Peyer's patch (tissue), 4 donors: ENCODE measurements around the gene B3GNT4. TPM values are rescaled to one million over a fixed set of nuclear protein-coding genes. Genes with fewer than 3 reads are reported as not detected.
"Not testable (repeated sequence)": the region's sequence is repeated elsewhere in the genome, so short reads cannot be mapped to it uniquely, and the experiment has no call there.

ENCODE experiments used
- DNase-seq, 3 donors: peaks; one replicate each; pipeline ENCODE4 v3.0.0-alpha.2; 2017 to 2019
- H3K27ac ChIP-seq, 4 donors: fragments of 200-600 bp; sonication (generic); one replicate each; pipeline ENCODE4 v1.5.1; 2016 to 2019
- H3K27me3 ChIP-seq, 2 donors: fragments of 200-600 bp; sonication (generic); one replicate each; pipeline ENCODE4 v1.5.1; 2019
- H3K36me3 ChIP-seq, 3 donors: fragments of 200-600 bp; sonication (generic); one replicate each; pipeline ENCODE4 v1.5.1; 2016 to 2019
- H3K4me1 ChIP-seq, 4 donors: fragments of 200-600 bp; sonication (generic); one replicate each; pipeline ENCODE4 v1.5.1; 2016 to 2019
- H3K4me3 ChIP-seq, 4 donors: fragments of 200-600 bp; sonication (generic); 1 replicate in 3 of 4; 2 replicates in 1 of 4; pipeline ENCODE4 v1.5.1; 2016 to 2019; ENCODE audit warnings: mild to moderate bottlenecking in 1 of 4
- H3K9me3 ChIP-seq, 4 donors: fragments of 200-600 bp; sonication (generic); one replicate each; pipeline ENCODE4 v1.5.1; 2016 to 2019; ENCODE audit warnings: mild to moderate bottlenecking in 1 of 4
- POLR2A ChIP-seq, 2 donors: fragments of 450-650 bp; IDR thresholded peaks; one replicate each; pipeline ENCODE4 v1.5.1; 2017; ENCODE audit warnings: antibody characterized with exemption in 2 of 2, mild to moderate bottlenecking in 2 of 2, moderate library complexity in 2 of 2
- total RNA-seq, 4 donors: library from RNA; depleted of rRNA; stranded (reverse); fragments of >200 nt; gene quantifications; one replicate each; pipeline ENCODE4 v1.1.0, GENCODE V29; 2016
- TF ChIP-seq, protein P1 (sequence below), 6 experiments: fragments of 450-650 bp in 4 of 6; fragments of 200-600 bp in 2 of 6; sonication (generic) in 1 of 6; IDR thresholded peaks; one replicate each; pipeline ENCODE4 v1.5.1; 2017 to 2019; ENCODE audit warnings: antibody characterized with exemption in 6 of 6, mild to moderate bottlenecking in 3 of 6, moderate library complexity in 1 of 6

B3GNT4 gene
- total RNA-seq, 4 donors from 2014 or later: 0.70 TPM; not detected in 3

DNA sequence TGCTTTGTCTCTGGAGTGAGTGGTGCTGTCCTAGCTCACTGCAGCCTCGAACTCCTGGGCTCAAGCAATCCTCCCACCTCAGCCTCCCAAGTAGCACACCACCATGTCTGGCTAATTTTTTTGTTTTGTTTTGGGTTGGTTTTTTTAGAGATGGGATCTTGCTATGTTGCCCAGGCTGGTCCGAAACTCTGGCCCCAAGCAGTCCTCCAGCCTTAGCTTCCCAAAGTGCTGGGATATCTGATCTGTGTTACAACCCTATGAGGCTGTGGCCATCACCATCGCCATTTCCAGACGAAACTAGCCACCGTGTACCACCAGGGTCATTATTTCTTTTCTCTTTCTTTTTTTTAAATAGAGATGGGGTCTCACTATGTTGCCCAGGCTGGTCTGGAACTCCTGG, 32.1 kb upstream of the B3GNT4 start:
- no peaks in the 10 kb centered on the region for H3K27me3 ChIP-seq
- H3K4me1 ChIP-seq: peaks cover 0 to 16% (median 0%) of the 10 kb centered on the region in 4 donors
- no peak overlapping the region for H3K4me3 ChIP-seq
- H3K9me3 ChIP-seq: no peaks in the 10 kb centered on the region
- H3K36me3 ChIP-seq: no peaks in the 10 kb centered on the region
- no peak overlapping the region for H3K27ac ChIP-seq
- DNase-seq: no peak
- no peak for TF ChIP-seq POLR2A (IDR thresholded peaks at IDR 0.05)
- TF ChIP-seq, protein P1, sequence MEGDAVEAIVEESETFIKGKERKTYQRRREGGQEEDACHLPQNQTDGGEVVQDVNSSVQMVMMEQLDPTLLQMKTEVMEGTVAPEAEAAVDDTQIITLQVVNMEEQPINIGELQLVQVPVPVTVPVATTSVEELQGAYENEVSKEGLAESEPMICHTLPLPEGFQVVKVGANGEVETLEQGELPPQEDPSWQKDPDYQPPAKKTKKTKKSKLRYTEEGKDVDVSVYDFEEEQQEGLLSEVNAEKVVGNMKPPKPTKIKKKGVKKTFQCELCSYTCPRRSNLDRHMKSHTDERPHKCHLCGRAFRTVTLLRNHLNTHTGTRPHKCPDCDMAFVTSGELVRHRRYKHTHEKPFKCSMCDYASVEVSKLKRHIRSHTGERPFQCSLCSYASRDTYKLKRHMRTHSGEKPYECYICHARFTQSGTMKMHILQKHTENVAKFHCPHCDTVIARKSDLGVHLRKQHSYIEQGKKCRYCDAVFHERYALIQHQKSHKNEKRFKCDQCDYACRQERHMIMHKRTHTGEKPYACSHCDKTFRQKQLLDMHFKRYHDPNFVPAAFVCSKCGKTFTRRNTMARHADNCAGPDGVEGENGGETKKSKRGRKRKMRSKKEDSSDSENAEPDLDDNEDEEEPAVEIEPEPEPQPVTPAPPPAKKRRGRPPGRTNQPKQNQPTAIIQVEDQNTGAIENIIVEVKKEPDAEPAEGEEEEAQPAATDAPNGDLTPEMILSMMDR (IDR thresholded peaks at IDR 0.05): no peak

DNA sequence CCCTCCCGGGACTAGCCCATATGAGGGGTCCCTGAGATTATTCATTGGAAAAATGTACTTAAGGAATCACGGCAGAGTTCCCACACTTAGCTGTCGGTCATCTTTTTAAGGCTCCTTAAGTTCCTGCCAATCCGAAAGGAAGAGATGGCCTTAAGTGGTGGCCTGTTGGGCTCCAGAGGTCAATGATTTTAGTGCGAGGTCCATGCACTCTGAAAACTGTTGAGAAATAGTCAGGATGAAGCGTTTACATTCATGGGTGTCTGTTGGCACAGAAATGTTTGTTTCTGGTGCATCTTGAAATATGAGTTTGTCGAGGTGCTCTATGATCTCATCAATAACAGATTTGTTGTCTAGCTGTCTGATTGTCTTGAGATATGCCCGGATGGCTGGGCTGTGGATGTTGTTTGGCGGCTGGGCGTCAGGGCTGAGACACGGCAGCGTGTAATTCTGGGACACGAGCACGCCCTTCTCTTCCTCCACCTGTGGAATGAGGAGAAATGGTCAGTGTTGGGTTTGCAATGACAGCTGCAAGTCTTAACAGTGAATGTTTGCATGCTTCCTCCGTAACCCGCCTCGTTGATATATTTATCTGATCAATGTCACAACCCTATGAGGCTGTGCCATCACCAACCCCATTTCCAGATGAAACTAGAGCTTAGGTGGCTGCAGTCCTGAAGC, 31.1 kb upstream of the B3GNT4 start:
- H3K9me3 ChIP-seq: no peaks in the 10 kb centered on the region
- no peak overlapping the region for H3K4me3 ChIP-seq
- H3K27me3 ChIP-seq: no peaks in the 10 kb centered on the region
- peaks cover 0 to 6% (median 0%) of the 10 kb centered on the region in 4 donors for H3K4me1 ChIP-seq
- TF ChIP-seq POLR2A (IDR thresholded peaks at IDR 0.05): no peak
- TF ChIP-seq, protein P1 (IDR thresholded peaks at IDR 0.05): no peak
- DNase-seq: no peak
- no peaks in the 10 kb centered on the region for H3K36me3 ChIP-seq
- no peak overlapping the region for H3K27ac ChIP-seq

DNA sequence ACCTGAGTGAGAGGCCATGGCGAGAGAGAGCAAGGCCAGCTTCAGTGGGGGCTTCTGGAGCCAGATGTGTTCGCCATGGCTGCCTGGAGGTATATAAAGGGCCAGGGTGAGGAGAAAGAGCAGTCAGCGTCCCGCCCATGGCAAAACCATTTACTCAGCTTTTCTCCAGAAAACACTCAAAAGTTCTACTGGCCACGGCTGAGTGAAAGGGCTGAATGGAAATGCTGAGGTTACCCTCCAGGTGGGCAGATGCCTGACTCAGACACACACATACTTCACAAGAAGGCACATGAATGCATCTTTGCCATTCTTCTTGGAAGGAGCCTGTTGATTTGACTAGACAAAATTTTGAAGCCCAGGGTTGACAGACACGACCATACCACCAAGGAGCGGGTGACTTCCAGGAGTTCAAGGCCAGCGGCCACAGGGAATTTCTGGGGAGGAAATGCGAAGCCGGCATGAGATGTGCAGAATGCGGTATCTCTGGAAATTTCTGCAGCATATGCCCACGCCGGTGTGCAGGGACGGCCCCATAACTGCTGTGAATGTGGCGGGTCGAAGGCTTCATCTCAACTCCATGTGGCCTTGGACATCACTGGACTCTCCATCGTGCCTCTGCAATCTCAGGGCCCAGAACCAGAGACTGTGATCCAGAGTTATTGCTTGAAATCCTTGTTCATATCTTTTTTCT, 29.2 kb upstream of the B3GNT4 start, which contains the start of gene IL31:
TSS of gene IL31 (minus strand) at position 67 of the 691 bp plus-strand sequence. CDS start at position 18, 49 bp downstream.
- H3K36me3 ChIP-seq: no peaks in the 10 kb centered on the region
- no peak for TF ChIP-seq POLR2A (IDR thresholded peaks at IDR 0.05)
- TF ChIP-seq, protein P1 (IDR thresholded peaks at IDR 0.05): no peak

DNA sequence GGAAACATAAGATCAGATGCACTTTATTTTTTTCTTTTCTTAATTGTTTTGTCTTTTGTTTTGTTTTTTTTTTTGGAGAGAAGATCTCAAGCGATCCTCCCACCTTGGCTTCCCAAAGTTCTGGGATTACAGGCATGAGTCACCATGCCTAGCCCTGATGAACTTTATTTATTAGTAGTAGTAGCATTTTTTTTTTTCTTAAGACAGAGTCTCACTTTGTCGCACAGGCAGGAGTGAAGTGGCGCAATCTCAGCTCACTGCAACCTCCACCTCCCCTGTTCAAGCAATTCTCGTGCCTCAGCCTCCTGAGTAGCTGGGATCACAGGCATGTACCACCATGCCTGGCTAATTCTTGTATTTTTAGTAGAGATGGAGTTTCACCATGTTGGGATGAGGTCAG, 27.0 kb upstream of the B3GNT4 start:
- not testable (repeated sequence) for H3K4me3 ChIP-seq, H3K9me3 ChIP-seq, H3K27me3 ChIP-seq, DNase-seq, H3K36me3 ChIP-seq, H3K27ac ChIP-seq, H3K4me1 ChIP-seq

More for the DNA sequence above, 29.2 kb upstream of the B3GNT4 start, which contains the start of gene IL31:
- no peak within 1 kb of the TSS for H3K27ac ChIP-seq
- H3K27me3 ChIP-seq: no peaks in the 10 kb centered on the region
- no peak within 1 kb of the TSS for H3K4me3 ChIP-seq
- no peaks in the 10 kb centered on the region for H3K9me3 ChIP-seq
- H3K4me1 ChIP-seq: no peaks in the 10 kb centered on the region
- no peak for DNase-seq

DNA sequence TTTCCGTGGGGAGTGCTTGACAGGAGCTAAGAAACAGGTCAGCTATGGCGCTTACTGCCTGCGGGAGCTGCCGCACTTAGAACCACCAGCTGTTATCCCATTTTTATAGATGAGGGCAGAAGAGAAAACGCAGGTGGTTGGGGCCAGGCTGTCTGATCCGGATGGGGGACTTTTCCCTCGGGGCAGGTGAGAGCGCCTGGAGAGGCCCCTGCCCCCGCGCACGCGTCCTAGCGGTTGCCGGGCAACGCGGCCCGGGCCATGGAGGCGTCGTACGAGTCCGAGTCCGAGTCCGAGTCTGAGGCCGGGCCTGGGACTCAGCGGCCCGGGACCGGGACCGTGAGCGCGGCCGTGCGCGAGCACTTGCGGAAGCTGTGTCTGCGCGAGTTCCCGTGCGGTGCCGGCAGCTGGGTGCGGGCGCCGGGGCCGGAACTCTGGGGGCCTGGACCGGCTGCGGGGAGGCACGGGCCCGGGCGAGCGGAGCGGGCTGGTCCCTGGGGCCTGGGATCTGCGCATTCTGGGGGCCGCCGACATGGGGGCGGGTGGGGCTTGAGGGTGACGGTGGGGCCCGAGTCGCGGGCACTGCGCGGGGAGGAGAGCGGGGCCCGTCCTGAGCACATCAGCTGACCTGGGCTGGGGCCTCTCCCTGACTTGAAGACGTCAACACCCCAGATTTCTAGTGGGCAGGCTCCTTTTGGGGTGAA, 20.5 kb upstream of the B3GNT4 start, which contains the start of gene LRRC43:
TSS of gene LRRC43 (plus strand) at position 237 of the 701 bp plus-strand sequence. CDS start at position 259, 22 bp downstream.
- H3K27me3 ChIP-seq: no peaks in the 10 kb centered on the region
- no peak within 1 kb of the TSS for H3K27ac ChIP-seq
- no peaks in the 10 kb centered on the region for H3K9me3 ChIP-seq
- TF ChIP-seq, protein P1 (IDR thresholded peaks at IDR 0.05): no peak
- TF ChIP-seq POLR2A (IDR thresholded peaks at IDR 0.05): no peak
- DNase-seq: peak; percentile 18 to 73 (median 66)
- no peaks in the 10 kb centered on the region for H3K36me3 ChIP-seq
- H3K4me3 ChIP-seq: peak within 1 kb of the TSS; percentile 28 to 65 (median 57)
- peaks cover 0 to 12% (median 3%) of the 10 kb centered on the region in 4 donors for H3K4me1 ChIP-seq
